Endothelial cell of umbilical vein (primary cell): ENCODE results near the gene ECM2. TPM values are rescaled to one million over a fixed set of nuclear protein-coding genes. Genes with fewer than 3 reads are reported as not detected.

Source experiments
- BruUV-seq: library from RNA; stranded (reverse); fragments of 400-500 nt; replicated peaks from 2 replicates; lab custom pipeline; 2021; lab: Mats Ljungman, UMichigan
- CTCF ChIA-PET: fragments of 300-600, 350-600 bp; sonication (Branson Sonifier 250); formaldehyde crosslinking; loops from one replicate; lab custom pipeline; 2021; ENCODE audit warnings: antibody characterized with exemption, inconsistent platforms; lab: Charles Lee
- POLR2A ChIA-PET: fragments of 300-600, 350-600 bp; sonication (Branson Sonifier 250); formaldehyde crosslinking; loops from one replicate; lab custom pipeline; 2021; ENCODE audit warnings: antibody characterized with exemption, inconsistent platforms; lab: Charles Lee
- DNase-seq: peaks from one replicate; pipeline ENCODE4 v3.0.0-alpha.2; 2011; ENCODE audit warnings: low read depth, low spot score
- FAIRE-seq: peaks from 2 replicates; lab custom pipeline; 2011; peaks lifted over from hg19 to GRCh38; lab: Jason Lieb, UNC
- H2AFZ ChIP-seq: 2 replicates; pipeline ENCODE4 v1.6.0; 2012; ENCODE audit warnings: low read depth, low read length, control low read depth, inconsistent platforms
- H3K27ac ChIP-seq: 2 replicates; pipeline ENCODE4 v1.5.1; 2011; ENCODE audit warnings: low read depth, mild to moderate bottlenecking, control low read depth, low read length, moderate library complexity; ENCODE audit not compliant: insufficient read depth
- H3K27me3 ChIP-seq, 2 experiments: 2 replicates each; pipeline versions ENCODE4 v1.6.0 to v1.6.1; 2011; ENCODE audit warnings: low read length in 2 of 2, mixed read lengths in 1 of 2; ENCODE audit not compliant: control insufficient read depth in 2 of 2, insufficient read depth in 2 of 2
- H3K36me3 ChIP-seq, 2 experiments: 2 replicates in 1 of 2; 3 replicates in 1 of 2; pipeline ENCODE4 v1.5.1; 2011; ENCODE audit warnings: low read length in 2 of 2, mild to moderate bottlenecking in 1 of 2, moderate library complexity in 1 of 2; ENCODE audit not compliant: control insufficient read depth in 2 of 2, insufficient read depth in 2 of 2; ENCODE audit errors: extremely low read depth in 1 of 2
- H3K4me1 ChIP-seq: 3 replicates; pipeline ENCODE4 v1.5.1; 2011; ENCODE audit warnings: mild to moderate bottlenecking, low read length; ENCODE audit not compliant: control insufficient read depth, insufficient read depth; ENCODE audit errors: extremely low read depth
- H3K4me2 ChIP-seq: 2 replicates; pipeline ENCODE4 v1.6.1; 2011; ENCODE audit warnings: low read length, control low read depth, mixed read lengths; ENCODE audit not compliant: insufficient read depth
- H3K4me3 ChIP-seq, 3 experiments: fragments of 200-600 bp in 1 of 3; sonication (generic), shearing (Covaris generic) in 1 of 3; replicated peaks in 1 of 3; 2 replicates each; pipeline ENCODE4 v1.5.1; 2011 to 2016; ENCODE audit warnings: control low read depth in 3 of 3, low read length in 3 of 3, mild to moderate bottlenecking in 2 of 3, inconsistent platforms in 1 of 3, low read depth in 1 of 3, moderate library complexity in 1 of 3; ENCODE audit not compliant: insufficient read depth in 1 of 3
- H3K79me2 ChIP-seq: 2 replicates; pipeline ENCODE4 v1.6.0; 2012; ENCODE audit warnings: low read length, inconsistent platforms; ENCODE audit not compliant: control insufficient read depth, insufficient read depth
- H3K9ac ChIP-seq: replicated peaks from 2 replicates; pipeline ENCODE3; 2011; ENCODE audit warnings: low read length, control low read depth; ENCODE audit not compliant: insufficient read depth; ENCODE audit errors: extremely low read depth
- H3K9me1 ChIP-seq: replicated peaks from 3 replicates; pipeline ENCODE4 v1.6.0; 2011; ENCODE audit warnings: mild to moderate bottlenecking, low read length; ENCODE audit not compliant: control insufficient read depth, insufficient read depth; ENCODE audit errors: extremely low read depth
- H3K9me3 ChIP-seq: replicated peaks from 2 replicates; pipeline ENCODE4 v1.5.1; 2012; ENCODE audit warnings: low read length, inconsistent platforms; ENCODE audit not compliant: control insufficient read depth, insufficient read depth
- H4K20me1 ChIP-seq: replicated peaks from 2 replicates; pipeline ENCODE3; 2011; ENCODE audit warnings: mild to moderate bottlenecking, low read length; ENCODE audit not compliant: control insufficient read depth, insufficient read depth; ENCODE audit errors: extremely low read depth
- EZH2 ChIP-seq: IDR thresholded peaks from 2 replicates; pipeline ENCODE4 v1.6.1; 2012; ENCODE audit warnings: borderline replicate concordance, low read depth, mild to moderate bottlenecking, moderate library complexity, low read length, inconsistent platforms; ENCODE audit not compliant: severe bottlenecking
- FOS ChIP-seq: IDR thresholded peaks from 2 replicates; pipeline ENCODE4 v1.6.1; 2011; ENCODE audit warnings: mild to moderate bottlenecking, low read length, moderate library complexity, borderline replicate concordance; ENCODE audit not compliant: insufficient read depth
- GATA2 ChIP-seq: IDR thresholded peaks from 2 replicates; pipeline ENCODE4 v1.7.0; 2011; ENCODE audit warnings: low read depth, mild to moderate bottlenecking, moderate library complexity, mixed read lengths, low read length; ENCODE audit not compliant: insufficient read length, insufficient read depth
- JUN ChIP-seq: IDR thresholded peaks from 2 replicates; pipeline ENCODE4 v1.6.1; 2011; ENCODE audit warnings: borderline replicate concordance, low read depth; ENCODE audit not compliant: insufficient read length, insufficient read depth
- MYC ChIP-seq: IDR thresholded peaks from one replicate; pipeline ENCODE4 v1.6.1; 2011; ENCODE audit warnings: mild to moderate bottlenecking, low read depth, low read length
- POLR2A ChIP-seq: IDR thresholded peaks from 2 replicates; pipeline ENCODE4 v1.6.1; 2012; ENCODE audit warnings: low read depth, mild to moderate bottlenecking, control low read depth, low read length
- POLR2AphosphoS5 ChIP-seq: IDR thresholded peaks from 2 replicates; pipeline ENCODE4 v1.6.1; 2012; ENCODE audit warnings: low read depth, mild to moderate bottlenecking, control low read depth, low read length, moderate library complexity; ENCODE audit not compliant: insufficient read depth
- dilution Hi-C: fragments of 300-500 bp; cut with MboI; formaldehyde crosslinking; loops from one replicate; pipeline ENCODE4 v1.15.0; 2019; ENCODE audit warnings: low sequenced_read_pairs; ENCODE audit not compliant: extremely low pct_ligation_motif_present
- intact Hi-C: fragments of 100-400 bp; cut with micrococcal nuclease; formaldehyde crosslinking; loops from one replicate; pipeline ENCODE4 v1.10.0; 2022
- polyA plus RNA-seq, 4 experiments: library from polyadenylated mRNA; depleted of rRNA in 3 of 4; stranded (reverse) in 3 of 4; unstranded in 1 of 4; fragments of >200 nt; gene quantifications; 2 replicates each; pipeline versions ENCODE4 v1.2.1 to v1.2.3, GENCODE V29; 2011 to 2012; ENCODE audit warnings: missing spikeins in 1 of 4
- total RNA-seq: library from RNA; stranded (reverse); gene quantifications from 2 replicates; pipeline ENCODE4 v1.2.3, GENCODE V29; 2021
- TF ChIP-seq, protein P1 (sequence below): IDR thresholded peaks from 2 replicates; pipeline ENCODE4 v1.6.1; 2011; ENCODE audit not compliant: insufficient read depth, insufficient read length
- TF ChIP-seq, protein P2 (sequence below), 2 donors: IDR thresholded peaks; 1 replicate in 1 of 2; 2 replicates in 1 of 2; pipeline ENCODE4 v1.5.1; 2011; ENCODE audit warnings: low read length in 2 of 2, mild to moderate bottlenecking in 2 of 2, moderate library complexity in 2 of 2, control low read depth in 1 of 2, inconsistent platforms in 1 of 2, low read depth in 1 of 2; ENCODE audit not compliant: insufficient read depth in 1 of 2; ENCODE audit errors: extremely low read depth in 1 of 2

ECM2 gene
- total and polyA plus RNA-seq, 2 donors (not counting 3 experiments of a cell fraction or from before 2014, with no cell fraction given) = 0.03 TPM; not detected in 1

DNA sequence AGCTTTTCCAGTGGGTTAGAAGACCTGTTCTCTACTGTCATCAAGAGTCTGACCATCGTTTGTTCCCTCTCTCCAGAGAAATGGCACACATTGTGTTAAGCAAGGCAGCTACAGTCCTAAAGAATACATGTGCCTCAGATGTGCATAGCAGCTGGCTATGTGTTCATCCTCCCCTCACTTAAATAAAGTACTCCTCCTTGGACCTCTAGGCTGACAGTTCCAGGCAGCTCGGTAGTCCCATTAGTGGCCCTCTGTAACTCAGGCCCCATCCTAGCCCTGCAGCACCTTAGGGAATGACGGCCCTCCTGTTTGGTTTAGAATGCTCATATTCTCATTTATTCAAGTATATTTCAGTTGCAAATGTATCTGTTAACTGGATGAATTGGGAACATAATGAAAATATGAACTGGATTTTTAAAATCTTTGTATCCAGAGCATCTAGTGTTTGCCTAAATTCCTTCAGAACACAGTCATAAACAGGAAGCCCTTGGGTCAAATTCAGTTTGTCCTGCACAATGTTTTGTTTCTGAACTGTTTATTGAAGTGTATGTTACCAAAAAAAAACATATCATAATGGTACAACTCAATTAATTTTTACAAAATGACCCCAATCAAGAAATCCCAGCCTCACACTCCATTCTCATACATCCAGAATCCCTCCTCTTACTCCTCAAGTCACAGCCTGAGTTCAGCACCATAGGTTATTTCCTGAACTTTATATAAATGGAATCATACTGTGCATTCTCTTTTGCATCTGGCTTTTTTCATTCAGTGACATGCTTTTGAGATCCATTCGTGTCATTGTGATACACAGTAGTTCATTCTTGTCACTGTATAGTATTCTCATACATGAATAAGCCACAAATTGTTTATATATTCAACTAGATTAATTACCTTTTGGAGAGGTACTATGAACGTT is 51.9 kb downstream of the ECM2 start:
- DNase-seq = peak; percentile 49
- CTCF ChIA-PET = no interaction called here
- Histone ChIP-seq H3K79me2 (no peaks in the 10 kb centered on the region), H3K9ac (no peak overlapping the region), H3K9me1 (no peaks in the 10 kb centered on the region), H4K20me1 (no peaks in the 10 kb centered on the region), H3K9me3 (no peaks in the 10 kb centered on the region), H3K4me1 (peaks cover 29% of the 10 kb centered on the region), H3K36me3 (no peaks in the 10 kb centered on the region), H3K4me2 (peak overlapping the region; percentile 38), H3K27ac (no peak overlapping the region), H3K27me3 (no peaks in the 10 kb centered on the region), H2AFZ (peak overlapping the region; percentile 63), H3K4me3 (no peak overlapping the region)
- peak; percentile 63 for FAIRE-seq
- no TSS peak for BruUV-seq
- TF ChIP-seq JUN = no peak
- no peak for TF ChIP-seq GATA2
- TF ChIP-seq POLR2A = no peak
- TF ChIP-seq MYC = no peak
- TF ChIP-seq, protein P1, sequence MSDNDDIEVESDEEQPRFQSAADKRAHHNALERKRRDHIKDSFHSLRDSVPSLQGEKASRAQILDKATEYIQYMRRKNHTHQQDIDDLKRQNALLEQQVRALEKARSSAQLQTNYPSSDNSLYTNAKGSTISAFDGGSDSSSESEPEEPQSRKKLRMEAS = no peak
- TF ChIP-seq POLR2AphosphoS5 = no peak
- TF ChIP-seq EZH2 = no peak
- no peak for TF ChIP-seq FOS
- TF ChIP-seq, protein P2, sequence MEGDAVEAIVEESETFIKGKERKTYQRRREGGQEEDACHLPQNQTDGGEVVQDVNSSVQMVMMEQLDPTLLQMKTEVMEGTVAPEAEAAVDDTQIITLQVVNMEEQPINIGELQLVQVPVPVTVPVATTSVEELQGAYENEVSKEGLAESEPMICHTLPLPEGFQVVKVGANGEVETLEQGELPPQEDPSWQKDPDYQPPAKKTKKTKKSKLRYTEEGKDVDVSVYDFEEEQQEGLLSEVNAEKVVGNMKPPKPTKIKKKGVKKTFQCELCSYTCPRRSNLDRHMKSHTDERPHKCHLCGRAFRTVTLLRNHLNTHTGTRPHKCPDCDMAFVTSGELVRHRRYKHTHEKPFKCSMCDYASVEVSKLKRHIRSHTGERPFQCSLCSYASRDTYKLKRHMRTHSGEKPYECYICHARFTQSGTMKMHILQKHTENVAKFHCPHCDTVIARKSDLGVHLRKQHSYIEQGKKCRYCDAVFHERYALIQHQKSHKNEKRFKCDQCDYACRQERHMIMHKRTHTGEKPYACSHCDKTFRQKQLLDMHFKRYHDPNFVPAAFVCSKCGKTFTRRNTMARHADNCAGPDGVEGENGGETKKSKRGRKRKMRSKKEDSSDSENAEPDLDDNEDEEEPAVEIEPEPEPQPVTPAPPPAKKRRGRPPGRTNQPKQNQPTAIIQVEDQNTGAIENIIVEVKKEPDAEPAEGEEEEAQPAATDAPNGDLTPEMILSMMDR (IDR thresholded peaks at IDR 0.05; ENCODE audit: extremely low read depth in 1 of 2, insufficient read depth in 1 of 2, low read depth in 1 of 2, low read length in 2 of 2) = no peak
- dilution Hi-C loops = no loop called here
- POLR2A ChIA-PET = no interaction called here
- intact Hi-C loops = loop anchor here (10.0 kb wide), 1 partner anchor 49 kb away; no protein-coding TSS in a partner anchor
